ENCODE results near the gene DNPH1.
A peak's percentile ranks its signal among the peaks of the same experiment; 100 is the strongest.

DNPH1 gene, protein sequence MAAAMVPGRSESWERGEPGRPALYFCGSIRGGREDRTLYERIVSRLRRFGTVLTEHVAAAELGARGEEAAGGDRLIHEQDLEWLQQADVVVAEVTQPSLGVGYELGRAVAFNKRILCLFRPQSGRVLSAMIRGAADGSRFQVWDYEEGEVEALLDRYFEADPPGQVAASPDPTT

DNA sequence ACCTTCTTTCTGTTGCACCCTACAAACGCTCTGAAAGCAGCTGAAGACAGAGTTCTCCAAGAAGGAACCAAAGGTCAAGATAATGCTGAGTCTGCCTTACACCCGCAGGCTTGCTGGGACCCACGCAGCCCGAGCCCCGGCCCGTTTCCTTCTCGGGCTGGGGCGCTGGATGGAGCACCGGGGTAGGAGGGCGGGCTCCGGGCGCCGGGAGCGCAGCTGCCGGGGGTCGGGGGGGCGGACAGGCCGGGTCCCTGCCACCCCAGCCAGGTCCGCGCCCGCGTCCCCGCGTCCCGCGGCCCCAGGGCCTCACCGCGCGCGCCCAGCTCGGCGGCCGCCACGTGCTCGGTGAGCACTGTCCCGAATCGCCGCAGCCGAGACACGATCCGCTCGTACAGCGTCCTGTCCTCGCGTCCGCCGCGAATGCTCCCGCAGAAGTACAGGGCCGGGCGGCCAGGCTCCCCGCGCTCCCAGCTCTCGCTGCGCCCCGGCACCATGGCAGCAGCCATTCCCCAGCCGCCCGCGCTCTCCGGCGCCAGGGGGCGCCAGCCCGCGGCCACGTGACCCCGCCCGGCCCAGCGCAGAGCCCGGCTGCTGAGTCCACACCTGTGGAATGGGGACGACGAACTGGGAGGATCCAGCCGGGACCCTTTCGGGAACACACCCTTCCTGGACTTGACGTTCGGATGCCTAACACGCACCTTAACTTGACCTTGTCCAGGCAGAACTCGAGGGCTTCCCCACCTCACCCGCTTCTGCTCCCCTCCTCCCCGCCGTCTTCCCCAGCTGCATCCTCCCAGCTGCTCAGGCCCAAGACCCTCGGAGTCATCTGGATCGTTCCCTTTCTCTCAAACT, at the start of gene DNPH1:
Gene DNPH1 (minus strand): TSS at position 531 of the 852 bp plus-strand sequence. CDS start 25 bp downstream, at position 506.
- peaks cover 10% of the 10 kb centered on the region for H3K36me3 ChIP-seq
- H3K27me3 ChIP-seq: peaks cover 48% of the 10 kb centered on the region
- no peaks in the 10 kb centered on the region for H3K9me3 ChIP-seq
- TF ChIP-seq, protein P1, sequence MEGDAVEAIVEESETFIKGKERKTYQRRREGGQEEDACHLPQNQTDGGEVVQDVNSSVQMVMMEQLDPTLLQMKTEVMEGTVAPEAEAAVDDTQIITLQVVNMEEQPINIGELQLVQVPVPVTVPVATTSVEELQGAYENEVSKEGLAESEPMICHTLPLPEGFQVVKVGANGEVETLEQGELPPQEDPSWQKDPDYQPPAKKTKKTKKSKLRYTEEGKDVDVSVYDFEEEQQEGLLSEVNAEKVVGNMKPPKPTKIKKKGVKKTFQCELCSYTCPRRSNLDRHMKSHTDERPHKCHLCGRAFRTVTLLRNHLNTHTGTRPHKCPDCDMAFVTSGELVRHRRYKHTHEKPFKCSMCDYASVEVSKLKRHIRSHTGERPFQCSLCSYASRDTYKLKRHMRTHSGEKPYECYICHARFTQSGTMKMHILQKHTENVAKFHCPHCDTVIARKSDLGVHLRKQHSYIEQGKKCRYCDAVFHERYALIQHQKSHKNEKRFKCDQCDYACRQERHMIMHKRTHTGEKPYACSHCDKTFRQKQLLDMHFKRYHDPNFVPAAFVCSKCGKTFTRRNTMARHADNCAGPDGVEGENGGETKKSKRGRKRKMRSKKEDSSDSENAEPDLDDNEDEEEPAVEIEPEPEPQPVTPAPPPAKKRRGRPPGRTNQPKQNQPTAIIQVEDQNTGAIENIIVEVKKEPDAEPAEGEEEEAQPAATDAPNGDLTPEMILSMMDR (IDR thresholded peaks at IDR 0.05): peak; percentile 79
- peak within 1 kb of the TSS; percentile 57 to 61 for H3K4me3 ChIP-seq (ENCODE audit: low read depth in 1 of 2, low read length in 1 of 2)
- H3K27ac ChIP-seq: no peak within 1 kb of the TSS
- peaks cover 7 to 11% of the 10 kb centered on the region in 2 experiments for H3K4me1 ChIP-seq (ENCODE audit: control insufficient read depth in 1 of 2, insufficient read depth in 1 of 2, low read depth in 1 of 2, low read length in 1 of 2)

DNA sequence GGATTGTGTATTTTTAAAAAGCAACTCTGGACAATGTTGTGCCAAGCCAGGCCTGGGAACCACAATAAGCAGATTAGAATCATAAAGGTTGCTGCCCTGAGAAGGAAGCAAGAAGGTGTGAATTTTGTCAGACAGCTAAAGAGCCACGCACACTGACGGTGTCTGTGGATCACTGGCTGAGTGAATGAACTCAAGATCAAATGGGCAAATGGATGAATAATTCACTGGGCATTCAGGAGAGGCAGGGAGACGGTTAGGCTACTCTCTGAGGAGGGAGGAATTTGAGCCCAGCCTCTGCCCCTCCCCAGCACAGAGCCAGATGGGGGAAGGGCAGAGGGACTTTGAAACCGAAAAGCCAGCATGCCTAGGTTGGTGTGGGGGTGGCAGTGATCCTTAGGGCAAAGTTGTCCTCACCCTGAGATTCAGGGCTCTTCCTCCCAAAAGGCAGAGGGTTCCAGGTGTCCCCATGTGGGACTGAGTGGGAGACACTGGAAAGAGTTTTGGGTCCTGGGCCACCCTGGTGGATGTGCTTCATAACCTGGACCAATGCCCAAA, 49.3 kb upstream of the DNPH1 start:
- peaks cover 99% of the 10 kb centered on the region for H3K27me3 ChIP-seq
- H3K36me3 ChIP-seq: no peaks in the 10 kb centered on the region
- peaks cover 7 to 15% of the 10 kb centered on the region in 2 experiments for H3K4me1 ChIP-seq (ENCODE audit: control insufficient read depth in 1 of 2, insufficient read depth in 1 of 2, low read depth in 1 of 2, low read length in 1 of 2)
- H3K9me3 ChIP-seq: no peaks in the 10 kb centered on the region
- TF ChIP-seq, protein P1 (IDR thresholded peaks at IDR 0.05): no peak
- H3K4me3 ChIP-seq (ENCODE audit: low read depth in 1 of 2, low read length in 1 of 2): no peak overlapping the region
- H3K27ac ChIP-seq: no peak overlapping the region

DNA sequence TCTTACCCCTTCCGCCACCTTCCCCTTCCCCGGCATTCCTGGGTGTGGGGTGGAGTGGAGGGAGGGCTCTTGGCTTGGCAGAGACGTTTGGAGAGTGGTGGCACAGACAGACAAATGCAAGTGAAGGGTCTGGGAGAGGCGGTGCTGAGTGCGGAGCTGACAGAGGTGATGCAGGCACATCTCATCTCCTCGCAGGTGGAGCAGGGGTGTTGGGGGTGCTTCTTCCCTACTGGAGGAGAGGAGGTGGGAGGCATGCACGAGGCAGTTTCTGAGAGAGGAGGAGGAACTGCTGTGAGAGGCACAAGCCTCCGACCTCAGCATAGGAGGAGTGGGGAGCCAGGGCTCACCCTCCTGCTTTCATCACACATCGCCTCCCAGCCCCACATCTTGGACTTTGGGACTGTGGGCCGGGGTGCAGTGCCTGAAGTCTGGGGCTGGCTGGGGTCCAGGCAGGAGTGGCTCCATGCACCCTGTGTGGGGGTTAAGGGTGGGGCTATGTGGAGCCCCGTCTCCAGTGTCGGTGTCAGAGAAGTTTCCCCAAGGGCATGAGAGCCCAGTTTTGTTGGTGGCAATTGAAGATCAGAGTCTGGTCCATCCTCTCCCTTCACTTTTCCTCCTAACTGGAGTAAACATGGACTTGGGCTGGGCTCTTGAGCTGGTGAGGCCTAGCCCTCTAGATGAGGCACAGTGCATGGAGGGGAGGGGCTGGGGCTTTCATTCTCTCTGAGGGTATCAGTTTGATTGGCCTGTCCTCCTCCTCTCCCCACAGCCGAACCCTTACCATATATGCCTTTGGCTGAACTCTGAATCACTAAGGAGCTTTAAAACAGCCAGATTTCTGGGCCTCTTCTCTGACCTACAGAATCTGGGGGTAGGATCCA, 48.6 kb upstream of the DNPH1 start:
- H3K4me3 ChIP-seq (ENCODE audit: low read depth in 1 of 2, low read length in 1 of 2): no peak overlapping the region
- no peaks in the 10 kb centered on the region for H3K36me3 ChIP-seq
- H3K27me3 ChIP-seq: peaks cover 99% of the 10 kb centered on the region
- no peak overlapping the region for H3K27ac ChIP-seq
- H3K9me3 ChIP-seq: no peaks in the 10 kb centered on the region
- H3K4me1 ChIP-seq (ENCODE audit: control insufficient read depth in 1 of 2, insufficient read depth in 1 of 2, low read depth in 1 of 2, low read length in 1 of 2): peaks cover 7 to 15% of the 10 kb centered on the region in 2 experiments
- TF ChIP-seq, protein P1 (IDR thresholded peaks at IDR 0.05): no peak

DNA sequence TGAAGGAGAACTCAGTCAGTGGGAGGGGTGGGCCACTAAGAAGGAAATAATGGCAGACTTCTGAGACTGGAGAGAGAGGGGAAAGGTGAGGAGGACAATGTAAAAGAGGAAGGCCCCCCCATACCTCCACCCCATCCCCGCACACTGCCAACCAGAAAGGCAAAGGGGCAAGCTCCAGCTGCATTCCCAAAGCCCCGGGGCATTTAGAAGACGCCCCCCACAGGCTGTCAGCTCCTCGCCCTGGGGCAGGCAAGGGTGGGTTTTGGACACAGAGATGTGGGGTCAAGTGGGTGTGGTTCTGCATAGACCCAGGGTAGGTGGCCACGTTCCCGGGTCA, 48.0 kb upstream of the DNPH1 start:
- peaks cover 99% of the 10 kb centered on the region for H3K27me3 ChIP-seq

More for the DNA sequence above, 48.0 kb upstream of the DNPH1 start:
- TF ChIP-seq, protein P1 (IDR thresholded peaks at IDR 0.05): no peak
- H3K9me3 ChIP-seq: no peaks in the 10 kb centered on the region
- H3K27ac ChIP-seq: no peak overlapping the region
- H3K4me1 ChIP-seq (ENCODE audit: control insufficient read depth in 1 of 2, insufficient read depth in 1 of 2, low read depth in 1 of 2, low read length in 1 of 2): peaks cover 7 to 15% of the 10 kb centered on the region in 2 experiments
- H3K4me3 ChIP-seq (ENCODE audit: low read depth in 1 of 2, low read length in 1 of 2): no peak overlapping the region
- no peaks in the 10 kb centered on the region for H3K36me3 ChIP-seq
